H1 (cell line): ENCODE measurements around the gene TBC1D2B. TPM values are rescaled to one million over a fixed set of nuclear protein-coding genes. Genes with fewer than 3 reads are reported as not detected.

Source experiments
- CTBP2 ChIP-seq: IDR thresholded peaks from 2 replicates; pipeline ENCODE4 v1.7.0; 2011; ENCODE audit warnings: borderline replicate concordance, mild to moderate bottlenecking, moderate library complexity, mixed read lengths, low read length; ENCODE audit not compliant: insufficient read depth, insufficient read length
- EZH2 ChIP-seq: fragments of 200-600 bp; sonication (generic); IDR thresholded peaks from 2 replicates; pipeline ENCODE4 v1.7.1; 2012; ENCODE audit warnings: low read depth, mild to moderate bottlenecking, moderate library complexity, low read length, inconsistent platforms; ENCODE audit not compliant: severe bottlenecking
- HDAC2 ChIP-seq, 2 experiments: fragments of 300-600 bp in 1 of 2; sonication (generic) in 1 of 2; IDR thresholded peaks; 2 replicates each; pipeline ENCODE4 v1.6.1; 2011 to 2012; ENCODE audit warnings: low read depth in 2 of 2, low read length in 2 of 2, mild to moderate bottlenecking in 2 of 2, moderate library complexity in 2 of 2, borderline replicate concordance in 1 of 2, inconsistent platforms in 1 of 2
- HDAC6 ChIP-seq: IDR thresholded peaks from one replicate; pipeline ENCODE4 v1.7.1; 2012; ENCODE audit warnings: low read depth, mild to moderate bottlenecking, inconsistent platforms, low read length, moderate library complexity
- KDM4A ChIP-seq: IDR thresholded peaks from one replicate; pipeline ENCODE4 v1.7.1; 2012; ENCODE audit warnings: low read depth, mild to moderate bottlenecking, moderate library complexity, low read length, inconsistent platforms; ENCODE audit not compliant: severe bottlenecking
- NANOG ChIP-seq: IDR thresholded peaks from 2 replicates; pipeline ENCODE4 v1.6.1; 2011; ENCODE audit warnings: low read length, low read depth, mild to moderate bottlenecking, inconsistent platforms; ENCODE audit not compliant: insufficient read depth, poor library complexity, severe bottlenecking
- PHF8 ChIP-seq: fragments of 200-600 bp; sonication (generic); conservative IDR thresholded peaks from 2 replicates; pipeline ENCODE4 v1.7.1; 2012; ENCODE audit warnings: low read depth, mild to moderate bottlenecking, inconsistent platforms, low read length, moderate library complexity
- SP2 ChIP-seq: IDR thresholded peaks from 2 replicates; pipeline ENCODE4 v1.6.1; 2012; ENCODE audit warnings: mild to moderate bottlenecking, low read length, inconsistent platforms
- TAF7 ChIP-seq: optimal IDR thresholded peaks from 2 replicates; pipeline ENCODE3; 2011; ENCODE audit warnings: low read depth, mild to moderate bottlenecking, inconsistent platforms, low read length, moderate library complexity, borderline replicate concordance
- polyA plus RNA-seq, 7 experiments: library from polyadenylated mRNA; depleted of rRNA in 3 of 7; stranded (reverse) in 5 of 7; unstranded in 2 of 7; fragments of >200 nt in 5 of 7; fragments of 200-250 nt in 2 of 7; gene quantifications; 1 replicate in 5 of 7; 2 replicates in 1 of 7; 4 replicates in 1 of 7; pipeline versions ENCODE4 v1.2.1 to v1.2.3, GENCODE V29; 2011 to 2013; ENCODE audit warnings: missing spikeins in 2 of 7, mixed read lengths in 2 of 7
- total RNA-seq: library from RNA; stranded (reverse); fragmentation: NEBNext Ultra II Directional; extraction: Animal tissue kit (Norgen Biotek cat#: 25700); gene quantifications from 2 replicates; pipeline ENCODE4 v1.2.1, GENCODE V29; 2021

TBC1D2B gene
- total and polyA plus RNA-seq, 2 of the 8 experiments (the other 6 are each of a cell fraction or from before 2014, with no cell fraction given), result 11.9 to 19.5 TPM

- no peak for TF ChIP-seq NANOG
- TF ChIP-seq CTBP2, result no peak
- no peak for TF ChIP-seq KDM4A
- TF ChIP-seq SP2, result no peak
- TF ChIP-seq TAF7, result no peak
- no peak for TF ChIP-seq EZH2
- no peak for TF ChIP-seq HDAC2 (IDR thresholded peaks at IDR 0.05; ENCODE audit: borderline replicate concordance in 1 of 2, low read depth in 2 of 2, low read length in 2 of 2)
- TF ChIP-seq HDAC6, result no peak
- no peak for TF ChIP-seq PHF8
These were observed 22.5 kb downstream of the TBC1D2B start (continued) for GRCh38 chr15:78054966-78055365.
